AG04449 (cell line): ENCODE data around the gene RAB3D.
"Not testable (repeated sequence)": the region's sequence is repeated elsewhere in the genome, so short reads cannot be mapped to it uniquely, and the experiment has no call there.

Source experiments
- CTCF ChIA-PET: fragments of 350-600 bp; formaldehyde crosslinking; extraction: SDS; loops from one replicate; lab custom pipeline; 2021; ENCODE audit warnings: antibody characterized with exemption; lab: Yijun Ruan, JAX
- POLR2A ChIA-PET: fragments of 400-600, 350-600 bp; formaldehyde crosslinking; extraction: SDS; loops from one replicate; lab custom pipeline; 2020; ENCODE audit warnings: antibody characterized with exemption, inconsistent platforms; lab: Yijun Ruan, JAX
- DNase-seq: peaks from one replicate; pipeline ENCODE4 v3.0.0-alpha.2; 2010; ENCODE audit warnings: low read depth, low spot score
- H3K4me3 ChIP-seq: 2 replicates; pipeline ENCODE4 v1.5.1; 2011; ENCODE audit warnings: low read depth, mild to moderate bottlenecking, control low read depth, low read length
- TF ChIP-seq, protein P1 (sequence below): IDR thresholded peaks from one replicate; pipeline ENCODE4 v1.5.1; 2011; ENCODE audit warnings: mild to moderate bottlenecking, moderate library complexity, low read length, control low read depth, inconsistent platforms; ENCODE audit not compliant: insufficient read depth; ENCODE audit errors: missing control alignments

RAB3D gene

GRCh38 chr19:11335449-11336146 lies 3.9 kb downstream of the RAB3D start:
- no peak for DNase-seq
- TF ChIP-seq, protein P1, sequence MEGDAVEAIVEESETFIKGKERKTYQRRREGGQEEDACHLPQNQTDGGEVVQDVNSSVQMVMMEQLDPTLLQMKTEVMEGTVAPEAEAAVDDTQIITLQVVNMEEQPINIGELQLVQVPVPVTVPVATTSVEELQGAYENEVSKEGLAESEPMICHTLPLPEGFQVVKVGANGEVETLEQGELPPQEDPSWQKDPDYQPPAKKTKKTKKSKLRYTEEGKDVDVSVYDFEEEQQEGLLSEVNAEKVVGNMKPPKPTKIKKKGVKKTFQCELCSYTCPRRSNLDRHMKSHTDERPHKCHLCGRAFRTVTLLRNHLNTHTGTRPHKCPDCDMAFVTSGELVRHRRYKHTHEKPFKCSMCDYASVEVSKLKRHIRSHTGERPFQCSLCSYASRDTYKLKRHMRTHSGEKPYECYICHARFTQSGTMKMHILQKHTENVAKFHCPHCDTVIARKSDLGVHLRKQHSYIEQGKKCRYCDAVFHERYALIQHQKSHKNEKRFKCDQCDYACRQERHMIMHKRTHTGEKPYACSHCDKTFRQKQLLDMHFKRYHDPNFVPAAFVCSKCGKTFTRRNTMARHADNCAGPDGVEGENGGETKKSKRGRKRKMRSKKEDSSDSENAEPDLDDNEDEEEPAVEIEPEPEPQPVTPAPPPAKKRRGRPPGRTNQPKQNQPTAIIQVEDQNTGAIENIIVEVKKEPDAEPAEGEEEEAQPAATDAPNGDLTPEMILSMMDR: no peak
- CTCF ChIA-PET: interaction anchor here (1.3 kb wide), 1 partner anchor 42 kb away, joined by 5 read pairs; no protein-coding TSS in a partner anchor
- no peak overlapping the region for H3K4me3 ChIP-seq
- POLR2A ChIA-PET: no interaction called here

- POLR2A ChIA-PET, DNase-seq, CTCF ChIA-PET, H3K4me3 ChIP-seq: not testable (repeated sequence)
These were observed 5.6 kb downstream of the RAB3D start for GRCh38 chr19:11333838-11334237.

DNA sequence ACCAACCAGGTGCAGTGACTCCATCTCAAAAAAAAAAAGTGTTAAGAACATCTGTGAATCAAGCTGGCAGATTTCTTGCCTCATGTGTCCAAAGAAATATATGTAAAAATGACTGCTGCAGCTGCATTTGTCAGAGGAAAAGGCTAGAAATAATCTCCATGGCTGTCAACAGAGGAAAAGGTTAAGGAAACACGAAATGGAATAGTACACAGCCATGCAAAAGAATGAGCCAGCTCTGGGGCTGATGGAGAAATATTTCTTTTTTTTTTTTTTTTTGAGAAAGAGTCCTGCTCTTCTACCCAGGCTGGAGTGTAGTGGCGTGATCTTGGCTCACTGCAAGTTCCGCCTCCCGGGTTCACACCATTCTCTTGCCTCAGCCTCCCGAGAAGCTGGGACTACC lies 6.6 kb downstream of the RAB3D start:
- TF ChIP-seq, protein P1: no peak
- DNase-seq: no peak
- CTCF ChIA-PET: interaction anchor here (0.7 kb wide), 1 partner anchor 27 kb away, joined by 3 read pairs; no protein-coding TSS in a partner anchor
- POLR2A ChIA-PET: no interaction called here
- no peak overlapping the region for H3K4me3 ChIP-seq

- TF ChIP-seq, protein P1: no peak
- POLR2A ChIA-PET: no interaction called here
- no peak for DNase-seq
- no peak overlapping the region for H3K4me3 ChIP-seq
- CTCF ChIA-PET: interaction anchor here (1.0 to 1.1 kb wide), 2 partner anchors 43 to 49 kb away, joined by 3 to 4 read pairs; no protein-coding TSS in a partner anchor
These were observed 8.0 kb downstream of the RAB3D start for GRCh38 chr19:11331502-11331901.

GRCh38 chr19:11330127-11330526 lies 9.3 kb downstream of the RAB3D start:
- TF ChIP-seq, protein P1: no peak
- no peak for DNase-seq
- POLR2A ChIA-PET: no interaction called here
- CTCF ChIA-PET: no interaction called here
- no peak overlapping the region for H3K4me3 ChIP-seq

DNA sequence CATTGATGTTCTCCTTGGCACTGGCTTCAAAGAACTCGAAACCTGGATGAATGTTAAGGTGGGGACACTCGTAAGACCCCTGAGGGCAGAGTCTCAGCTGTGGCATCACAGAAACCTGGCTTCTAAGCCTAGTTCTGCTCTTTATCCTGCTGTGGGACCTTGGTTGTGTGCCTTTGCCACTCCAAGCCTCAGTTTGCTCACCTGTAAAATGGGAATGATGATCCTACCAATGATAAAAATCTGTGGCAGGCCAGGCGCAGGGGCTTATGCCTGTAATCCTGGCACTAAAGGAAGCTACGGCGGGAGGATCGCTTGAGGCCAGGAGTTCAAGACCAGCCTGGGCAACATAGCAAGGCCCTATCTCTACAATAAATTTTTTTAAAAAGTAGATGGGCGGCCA lies 13.9 kb downstream of the RAB3D start:
- DNase-seq: no peak
- CTCF ChIA-PET: interaction anchor here (1.0 kb wide), 1 partner anchor 55 kb away, joined by 5 read pairs; no protein-coding TSS in a partner anchor
- TF ChIP-seq, protein P1: no peak
- POLR2A ChIA-PET: no interaction called here
- no peak overlapping the region for H3K4me3 ChIP-seq
